Neuronal stem cell (in vitro differentiated cells): Measurements from ENCODE around the gene ANK2.

Experiments
- DNase-seq: peaks from one replicate; pipeline ENCODE4 v3.0.0-alpha.2; 2013; ENCODE audit warnings: low spot score
- H2AFZ ChIP-seq: one replicate; pipeline ENCODE4 v1.6.1; 2013; ENCODE audit warnings: mild to moderate bottlenecking, low read length, inconsistent platforms
- H2AK5ac ChIP-seq: 2 replicates; pipeline ENCODE4 v1.6.1; 2013; ENCODE audit warnings: low read depth, mild to moderate bottlenecking, inconsistent platforms, low read length, moderate library complexity, mixed read lengths
- H2BK120ac ChIP-seq: 2 replicates; pipeline ENCODE4 v1.6.1; 2013; ENCODE audit warnings: low read depth, mild to moderate bottlenecking, inconsistent platforms, low read length, moderate library complexity, mixed read lengths
- H2BK12ac ChIP-seq: one replicate; pipeline ENCODE4 v1.6.1; 2013; ENCODE audit warnings: low read length, inconsistent platforms
- H2BK15ac ChIP-seq: 2 replicates; pipeline ENCODE4 v1.6.1; 2013; ENCODE audit warnings: mild to moderate bottlenecking, low read length, inconsistent platforms, mixed read lengths
- H2BK5ac ChIP-seq: one replicate; pipeline ENCODE4 v1.6.1; 2013; ENCODE audit warnings: inconsistent platforms, mild to moderate bottlenecking, low read length, moderate library complexity
- H3K14ac ChIP-seq: one replicate; pipeline ENCODE4 v1.6.1; 2013; ENCODE audit warnings: low read length, inconsistent platforms
- H3K18ac ChIP-seq: 2 replicates; pipeline ENCODE4 v1.6.1; 2013; ENCODE audit warnings: low read length, inconsistent platforms
- H3K23ac ChIP-seq: 2 replicates; pipeline ENCODE4 v1.6.1; 2013; ENCODE audit warnings: low read depth, mild to moderate bottlenecking, mixed read lengths, low read length, inconsistent platforms; ENCODE audit not compliant: poor library complexity
- H3K27ac ChIP-seq: replicated peaks from 3 replicates; pipeline ENCODE4 v1.5.1; 2013; ENCODE audit warnings: low read length, inconsistent platforms
- H3K27me3 ChIP-seq, 3 experiments: 2 replicates each; pipeline ENCODE4 v1.6.1; 2013; ENCODE audit warnings: low read length in 3 of 3, mild to moderate bottlenecking in 2 of 3, inconsistent platforms in 1 of 3, low read depth in 1 of 3, mixed read lengths in 1 of 3, moderate library complexity in 1 of 3; ENCODE audit not compliant: control insufficient read depth in 3 of 3, insufficient read depth in 3 of 3
- H3K36me3 ChIP-seq, 2 donors: replicated peaks in 1 of 2; 2 replicates each; pipeline ENCODE4 v1.6.1; 2013; ENCODE audit warnings: low read length in 2 of 2; ENCODE audit not compliant: control insufficient read depth in 2 of 2, insufficient read depth in 2 of 2
- H3K4ac ChIP-seq: 2 replicates; pipeline ENCODE4 v1.6.1; 2013; ENCODE audit warnings: inconsistent platforms, mild to moderate bottlenecking, low read length, moderate library complexity
- H3K4me1 ChIP-seq, 2 donors: 1 replicate in 1 of 2; 2 replicates in 1 of 2; pipeline ENCODE4 v1.6.1; 2013; ENCODE audit warnings: low read length in 2 of 2, low read depth in 1 of 2; ENCODE audit not compliant: control insufficient read depth in 2 of 2, insufficient read depth in 1 of 2
- H3K4me2 ChIP-seq: one replicate; pipeline ENCODE4 v1.6.1; 2013; ENCODE audit warnings: mild to moderate bottlenecking, low read length, inconsistent platforms; ENCODE audit not compliant: insufficient read depth, poor library complexity, severe bottlenecking
- H3K4me3 ChIP-seq, 2 donors: 2 replicates each; pipeline ENCODE4 v1.5.1; 2013; ENCODE audit warnings: low read length in 2 of 2, mild to moderate bottlenecking in 2 of 2, inconsistent platforms in 1 of 2, moderate library complexity in 1 of 2
- H3K79me1 ChIP-seq: one replicate; pipeline ENCODE4 v1.6.1; 2013; ENCODE audit warnings: low read depth, mild to moderate bottlenecking, inconsistent platforms, low read length, moderate library complexity
- H3K9ac ChIP-seq: one replicate; pipeline ENCODE4 v1.6.1; 2013; ENCODE audit warnings: mild to moderate bottlenecking, low read depth, low read length, inconsistent platforms; ENCODE audit not compliant: poor library complexity
- H3K9me3 ChIP-seq, 2 donors: replicated peaks in 1 of 2; 2 replicates each; pipeline versions ENCODE3 to v1.6.1; 2013; ENCODE audit warnings: low read length in 2 of 2, mild to moderate bottlenecking in 2 of 2, inconsistent platforms in 1 of 2, low read depth in 1 of 2, mixed read lengths in 1 of 2, moderate library complexity in 1 of 2; ENCODE audit not compliant: control insufficient read depth in 2 of 2, insufficient read depth in 1 of 2
- H4K8ac ChIP-seq: one replicate; pipeline ENCODE4 v1.6.1; 2013; ENCODE audit warnings: low read depth, mild to moderate bottlenecking, inconsistent platforms, low read length, moderate library complexity
- H4K91ac ChIP-seq: one replicate; pipeline ENCODE4 v1.6.1; 2013; ENCODE audit warnings: low read length, low read depth, mild to moderate bottlenecking, inconsistent platforms; ENCODE audit not compliant: poor library complexity
- WGBS, 2 donors: extraction: QIAGEN DNeasy Blood & Tissue Kit; methylation state at CpG; one replicate each; pipeline ENCODE4 v1.1.7; 2013; ENCODE audit warnings: missing lambda C conversion rate in 2 of 2, mixed read lengths in 1 of 2; ENCODE audit not compliant: insufficient read length in 2 of 2, insufficient replicate concordance in 1 of 2; ENCODE audit errors: extremely low coverage in 2 of 2; 5-methylcytosine and 5-hydroxymethylcytosine counted together

The ANK2 gene

GRCh38 chr4:113131621-113132020 lies 82.2 kb downstream of the ANK2 start:
- Histone ChIP-seq H3K9ac (no peak overlapping the region), H2BK15ac (no peak overlapping the region), H3K4me2 (no peak overlapping the region), H3K4me1 (peaks cover 3 to 14% of the 10 kb centered on the region in 2 donors), H3K23ac (no peak overlapping the region), H2BK120ac (no peak overlapping the region), H2AFZ (peak overlapping the region; percentile 48), H2AK5ac (no peak overlapping the region), H3K79me1 (no peaks in the 10 kb centered on the region), H3K9me3 (peaks cover 0 to 2% of the 10 kb centered on the region in 2 donors), H3K36me3 (no peaks in the 10 kb centered on the region), H3K4ac (no peak overlapping the region), H3K27me3 (no peaks in the 10 kb centered on the region), H4K91ac (no peak overlapping the region), H2BK5ac (no peak overlapping the region), H3K27ac (no peak overlapping the region), H2BK12ac (no peak overlapping the region), H3K4me3 (no peak overlapping the region), H4K8ac (no peak overlapping the region), H3K14ac (no peak overlapping the region), H3K18ac (no peak overlapping the region)
- DNase-seq: no peak
- WGBS, 2 donors: no CpG with 5 or more reads among the region's 2 CpGs

GRCh38 chr4:113141901-113142346 lies 92.5 kb downstream of the ANK2 start:
- no peak overlapping the region for H3K23ac ChIP-seq
- no peak overlapping the region for H2AFZ ChIP-seq
- H3K4me1 ChIP-seq: peaks cover 7 to 20% of the 10 kb centered on the region in 2 donors
- WGBS, 2 donors: no CpG with 5 or more reads among the region's 3 CpGs
- H3K4me3 ChIP-seq: no peak overlapping the region
- no peak overlapping the region for H2BK15ac ChIP-seq
- no peak overlapping the region for H3K4ac ChIP-seq
- H2BK120ac ChIP-seq: no peak overlapping the region
- no peaks in the 10 kb centered on the region for H3K79me1 ChIP-seq
- no peak overlapping the region for H3K14ac ChIP-seq
- H3K36me3 ChIP-seq: no peaks in the 10 kb centered on the region
- H4K8ac ChIP-seq: no peak overlapping the region
- no peak overlapping the region for H3K18ac ChIP-seq
- no peaks in the 10 kb centered on the region for H3K9me3 ChIP-seq
- no peak overlapping the region for H4K91ac ChIP-seq
- no peak overlapping the region for H3K4me2 ChIP-seq
- H3K27ac ChIP-seq: no peak overlapping the region
- no peak overlapping the region for H2AK5ac ChIP-seq
- DNase-seq: no peak
- no peaks in the 10 kb centered on the region for H3K27me3 ChIP-seq
- H2BK12ac ChIP-seq: no peak overlapping the region
- H2BK5ac ChIP-seq: no peak overlapping the region
- H3K9ac ChIP-seq: no peak overlapping the region

GRCh38 chr4:113142351-113142750 lies 92.9 kb downstream of the ANK2 start:
- Histone ChIP-seq H3K23ac (no peak overlapping the region), H3K4me2 (no peak overlapping the region), H3K14ac (no peak overlapping the region), H3K4ac (no peak overlapping the region), H3K79me1 (no peaks in the 10 kb centered on the region), H2BK120ac (no peak overlapping the region), H2BK5ac (no peak overlapping the region), H3K27me3 (no peaks in the 10 kb centered on the region), H3K9ac (no peak overlapping the region), H4K91ac (no peak overlapping the region), H2AFZ (no peak overlapping the region), H3K18ac (no peak overlapping the region), H3K4me1 (peaks cover 7 to 20% of the 10 kb centered on the region in 2 donors), H2BK12ac (no peak overlapping the region), H4K8ac (no peak overlapping the region), H3K9me3 (no peaks in the 10 kb centered on the region), H3K36me3 (no peaks in the 10 kb centered on the region), H3K27ac (no peak overlapping the region), H2AK5ac (no peak overlapping the region), H3K4me3 (no peak overlapping the region), H2BK15ac (no peak overlapping the region)
- no peak for DNase-seq
- no CpG with 5 or more reads among the region's 3 CpGs for WGBS, 2 donors

GRCh38 chr4:113144091-113144490 lies 94.6 kb downstream of the ANK2 start:
- Histone ChIP-seq H3K18ac (no peak overlapping the region), H3K4me2 (no peak overlapping the region), H2AK5ac (no peak overlapping the region), H2BK5ac (no peak overlapping the region), H2BK15ac (no peak overlapping the region), H3K36me3 (no peaks in the 10 kb centered on the region), H2AFZ (peak overlapping the region; percentile 18), H3K4ac (no peak overlapping the region), H2BK12ac (no peak overlapping the region), H3K9ac (no peak overlapping the region), H3K23ac (no peak overlapping the region), H3K4me1 (peaks cover 7 to 20% of the 10 kb centered on the region in 2 donors), H3K79me1 (no peaks in the 10 kb centered on the region), H3K27me3 (no peaks in the 10 kb centered on the region), H3K4me3 (no peak overlapping the region), H3K9me3 (no peaks in the 10 kb centered on the region), H4K91ac (no peak overlapping the region), H2BK120ac (no peak overlapping the region), H3K14ac (no peak overlapping the region), H4K8ac (no peak overlapping the region), H3K27ac (no peak overlapping the region)
- no CpG with 5 or more reads among the region's 2 CpGs for WGBS, 2 donors
- no peak for DNase-seq
